OCI-LY3 (cell line): ENCODE data around the gene DENND1C.

Experiments used
- H2AFZ ChIP-seq: fragments of 200-600, 300-600 bp; shearing (Covaris generic); 2 replicates; pipeline ENCODE4 v1.6.0; 2014; ENCODE audit warnings: antibody characterized with exemption, low read depth, low read length
- H3K27ac ChIP-seq: fragments of 200-600, 300-600 bp; sonication (generic); 2 replicates; pipeline ENCODE4 v1.5.1; 2014; ENCODE audit warnings: mild to moderate bottlenecking, low read length, moderate library complexity, mixed read lengths
- H3K27me3 ChIP-seq: fragments of 200-600, 300-600 bp; sonication (generic); 2 replicates; pipeline ENCODE4 v1.6.1; 2014; ENCODE audit warnings: low read depth, low read length, mixed read lengths
- H3K36me3 ChIP-seq: fragments of 200-600, 300-600 bp; sonication (generic); replicated peaks from 2 replicates; pipeline ENCODE3; 2014; ENCODE audit warnings: low read depth, low read length, mixed read lengths
- H3K4me1 ChIP-seq: fragments of 300-600, 200-600 bp; sonication (generic); 2 replicates; pipeline ENCODE4 v1.6.1; 2014; ENCODE audit warnings: low read length, mixed read lengths
- H3K4me2 ChIP-seq: fragments of 200-600, 300-600 bp; sonication (generic); 2 replicates; pipeline ENCODE4 v1.6.1; 2014; ENCODE audit warnings: low read length, mixed read lengths
- H3K4me3 ChIP-seq: fragments of 300-600, 200-600 bp; sonication (generic); 2 replicates; pipeline ENCODE4 v1.5.1; 2014; ENCODE audit warnings: antibody characterized with exemption, mild to moderate bottlenecking, low read length, moderate library complexity
- H3K79me2 ChIP-seq: fragments of 300-600, 200-600 bp; shearing (Covaris generic); 2 replicates; pipeline ENCODE4 v1.6.1; 2014; ENCODE audit warnings: mild to moderate bottlenecking, low read length, mixed read lengths
- H3K9ac ChIP-seq: fragments of 300-600, 200-600 bp; shearing (Covaris generic); 2 replicates; pipeline ENCODE4 v1.6.0; 2014; ENCODE audit warnings: mild to moderate bottlenecking, low read length, moderate library complexity
- H3K9me3 ChIP-seq: fragments of 200-600, 300-600 bp; shearing (Covaris generic); 2 replicates; pipeline ENCODE4 v1.6.1; 2014; ENCODE audit warnings: low read length, mixed read lengths; ENCODE audit not compliant: insufficient read depth
- H4K20me1 ChIP-seq: fragments of 200-600, 300-600 bp; sonication (generic); 2 replicates; pipeline ENCODE4 v1.6.1; 2016; ENCODE audit warnings: low read length, mixed read lengths; ENCODE audit not compliant: insufficient read depth
- CTCF ChIP-seq: fragments of 200-600, 300-600 bp; sonication (generic); IDR thresholded peaks from 2 replicates; pipeline ENCODE4 v1.5.1; 2014; ENCODE audit warnings: antibody characterized with exemption, low read length, low read depth
- EZH2phosphoT487 ChIP-seq: fragments of 200-600 bp; shearing (Covaris generic); IDR thresholded peaks from 2 replicates; pipeline ENCODE4 v1.6.1; 2018; ENCODE audit warnings: antibody characterized with exemption, mixed run types, low read depth

Gene DENND1C

DNA sequence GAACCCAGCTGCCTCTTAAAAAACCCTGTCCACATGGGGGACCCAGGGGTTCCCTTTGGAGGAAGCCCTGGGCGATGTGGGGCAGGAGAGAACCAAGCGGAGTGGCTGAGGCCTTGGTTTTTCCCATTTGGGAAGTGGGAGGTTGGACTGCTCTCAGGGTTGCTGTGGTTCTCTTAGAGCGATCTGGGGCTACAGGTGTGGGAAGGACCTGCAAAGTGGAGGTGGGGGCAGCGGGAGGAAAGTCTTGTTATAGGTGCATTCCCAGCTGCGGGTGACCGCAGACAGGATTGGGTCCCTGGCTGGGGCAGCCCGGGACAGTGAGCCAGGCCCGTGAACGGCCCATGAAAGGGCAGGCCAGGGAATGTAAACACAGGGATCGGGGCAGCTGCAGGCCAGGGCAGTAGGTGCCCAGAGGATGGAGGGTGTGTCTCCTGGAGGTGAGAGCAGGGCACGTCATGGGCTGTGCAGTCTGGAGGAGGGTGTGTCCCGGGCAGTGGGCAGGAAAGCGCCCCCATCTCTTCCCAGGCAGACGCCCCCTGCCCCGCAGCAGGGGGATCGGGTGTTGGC, 22.8 kb downstream of the DENND1C start:
- Histone ChIP-seq H3K27ac (peak overlapping the region; percentile 87), H3K4me3 (peak overlapping the region; percentile 85), H2AFZ (no peak overlapping the region), H3K36me3 (peaks cover 42% of the 10 kb centered on the region), H3K9me3 (peaks cover 16% of the 10 kb centered on the region; the same call in 1 of the 2 replicates), H3K4me2 (peak overlapping the region; percentile 94), H3K79me2 (peaks cover 25% of the 10 kb centered on the region), H4K20me1 (no peaks in the 10 kb centered on the region), H3K4me1 (peaks cover 33% of the 10 kb centered on the region), H3K27me3 (no peaks in the 10 kb centered on the region), H3K9ac (peak overlapping the region; percentile 85)
- no peak for TF ChIP-seq CTCF
- no peak for TF ChIP-seq EZH2phosphoT487

DNA sequence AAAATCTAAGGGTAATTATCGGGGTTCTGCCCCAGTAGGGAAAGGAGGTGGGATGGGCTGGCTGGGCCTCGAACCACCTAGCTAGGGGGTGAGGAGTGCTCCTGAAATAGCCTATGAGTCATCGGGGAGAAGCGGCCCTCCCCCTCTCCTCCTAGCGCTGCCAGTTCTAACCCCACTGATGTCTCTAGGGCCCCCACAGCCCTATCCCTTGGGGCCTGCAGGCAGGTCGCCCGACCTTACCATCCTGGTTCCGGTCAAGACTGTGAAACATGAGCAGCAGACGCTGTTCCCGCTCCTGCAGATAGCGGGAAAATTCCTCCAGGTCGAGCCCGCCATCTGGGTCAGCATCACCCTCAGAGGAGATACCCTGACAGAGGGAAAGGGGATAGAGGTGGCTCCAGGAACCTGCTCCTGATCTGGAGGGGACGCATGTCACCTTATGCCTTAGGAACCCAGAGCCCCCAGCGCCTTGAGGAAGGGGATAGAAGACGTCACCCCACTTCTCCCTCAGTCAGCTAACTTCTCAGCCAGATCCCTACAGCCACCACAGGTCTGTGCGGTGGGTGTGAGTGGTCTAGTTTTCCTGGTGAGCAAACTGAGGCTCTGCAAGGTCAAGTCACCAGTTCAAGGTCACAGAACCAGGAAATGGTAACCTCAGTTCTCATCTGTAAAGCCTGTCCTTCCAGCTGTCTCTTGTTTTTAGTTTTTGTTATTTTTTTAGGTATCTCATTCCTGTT, 23.5 kb downstream of the DENND1C start:
- TF ChIP-seq EZH2phosphoT487 = no peak
- no peak for TF ChIP-seq CTCF

GRCh38 chr19:6455924-6456323, 25.7 kb downstream of the DENND1C start:
- Histone ChIP-seq H3K27ac (no peak overlapping the region), H4K20me1 (no peaks in the 10 kb centered on the region), H3K4me1 (peaks cover 12% of the 10 kb centered on the region), H2AFZ (no peak overlapping the region), H3K27me3 (no peaks in the 10 kb centered on the region), H3K36me3 (peaks cover 67% of the 10 kb centered on the region), H3K9ac (no peak overlapping the region), H3K79me2 (peaks cover 24% of the 10 kb centered on the region), H3K9me3 (peaks cover 18% of the 10 kb centered on the region; the same call in 1 of the 2 replicates), H3K4me2 (no peak overlapping the region), H3K4me3 (no peak overlapping the region)
- no peak for TF ChIP-seq CTCF
- no peak for TF ChIP-seq EZH2phosphoT487

More for the DNA sequence above, 23.5 kb downstream of the DENND1C start:
- H3K9ac ChIP-seq = peak overlapping the region; percentile 85
- H3K36me3 ChIP-seq = peaks cover 48% of the 10 kb centered on the region
- peak overlapping the region; percentile 85 for H3K4me3 ChIP-seq
- peak overlapping the region; percentile 87 for H3K27ac ChIP-seq
- H3K9me3 ChIP-seq = peaks cover 18% of the 10 kb centered on the region; the same call in 1 of the 2 replicates
- no peak overlapping the region for H2AFZ ChIP-seq
- no peaks in the 10 kb centered on the region for H3K27me3 ChIP-seq
- peaks cover 28% of the 10 kb centered on the region for H3K4me1 ChIP-seq
- no peaks in the 10 kb centered on the region for H4K20me1 ChIP-seq
- H3K79me2 ChIP-seq = peaks cover 24% of the 10 kb centered on the region
- peak overlapping the region; percentile 94 for H3K4me2 ChIP-seq

DNA sequence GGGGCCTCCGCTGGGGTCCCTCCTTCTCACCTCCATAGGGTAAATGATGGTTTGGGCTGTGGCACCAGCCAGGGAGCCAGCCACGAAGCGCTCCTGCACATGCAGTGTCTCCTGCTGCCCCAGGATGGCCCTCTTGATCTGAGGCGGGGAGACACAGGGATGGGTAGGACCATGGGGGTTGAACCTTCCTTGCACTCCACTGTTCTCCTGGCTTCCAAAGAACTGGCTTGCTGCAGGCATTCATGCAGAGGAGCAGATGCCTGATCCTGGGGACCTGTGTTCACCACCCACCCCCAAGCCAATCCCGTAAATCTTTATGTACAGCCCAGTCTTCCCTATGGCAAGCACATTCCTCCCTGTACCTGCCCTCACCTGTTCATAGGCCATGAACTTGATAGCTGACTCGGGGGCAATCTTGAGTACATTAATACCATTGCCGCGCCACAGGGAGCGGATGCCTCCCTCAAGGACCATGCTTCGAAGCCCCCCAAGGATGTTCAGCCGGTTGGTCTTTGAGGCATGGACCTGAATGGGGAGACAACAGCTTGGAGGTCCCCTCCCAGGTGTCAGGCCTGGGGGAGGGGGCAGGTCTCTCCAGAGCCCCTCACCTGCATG, 27.5 kb downstream of the DENND1C start:
- H3K36me3 ChIP-seq = peaks cover 75% of the 10 kb centered on the region

More for the DNA sequence above, 27.5 kb downstream of the DENND1C start:
- Histone ChIP-seq H3K9ac (no peak overlapping the region), H3K4me3 (no peak overlapping the region), H3K4me1 (peaks cover 12% of the 10 kb centered on the region), H3K27ac (no peak overlapping the region), H2AFZ (no peak overlapping the region), H3K27me3 (no peaks in the 10 kb centered on the region), H3K79me2 (peaks cover 19% of the 10 kb centered on the region), H3K4me2 (no peak overlapping the region), H3K9me3 (peaks cover 18% of the 10 kb centered on the region; the same call in 1 of the 2 replicates), H4K20me1 (no peaks in the 10 kb centered on the region)
- TF ChIP-seq CTCF (no peak), EZH2phosphoT487 (no peak)
